Naive thymus-derived CD8-positive, alpha-beta T cell (primary cell): Measurements from ENCODE around the gene GNG13. TPM values are rescaled to one million over a fixed set of nuclear protein-coding genes. Genes with fewer than 3 reads are reported as not detected.

Experiments
- ATAC-seq, 2 donors: fragments of 150-1000 bp; cut with Tn5 transposase in 1 of 2; sonication (Bioruptor Pico), chemical (Tn5 transposase) in 1 of 2; 1 replicate in 1 of 2; 2 replicates in 1 of 2; pipeline ENCODE4 v1.10.0; 2021; ENCODE audit warnings: mild to moderate bottlenecking in 2 of 2, moderate library complexity in 2 of 2
- POLR2A ChIA-PET: fragments of 350-600 bp; sonication (Branson Sonifier 250); formaldehyde crosslinking; loops from one replicate; lab custom pipeline; 2021; ENCODE audit warnings: antibody characterized with exemption; lab: Charles Lee
- DNase-seq, 10 donors: peaks; one replicate each; pipeline versions ENCODE4 v3.0.0 to v3.0.0-alpha.2; 2020 to 2022
- H3K27ac Mint-ChIP-seq, 10 donors: one replicate each; pipeline ENCODE4 v1.8.0; 2020 to 2022; ENCODE audit warnings: mild to moderate bottlenecking in 10 of 10, mixed read lengths in 10 of 10, moderate library complexity in 4 of 10, inconsistent platforms in 1 of 10
- H3K27me3 Mint-ChIP-seq, 5 donors: one replicate each; pipeline ENCODE4 v1.8.0; 2021 to 2022; ENCODE audit warnings: mixed read lengths in 5 of 5
- H3K36me3 Mint-ChIP-seq, 3 donors: one replicate each; pipeline ENCODE4 v1.8.0; 2020 to 2022; ENCODE audit warnings: mixed read lengths in 3 of 3, mild to moderate bottlenecking in 2 of 3, inconsistent platforms in 1 of 3
- H3K4me1 Mint-ChIP-seq, 4 donors: one replicate each; pipeline ENCODE4 v1.8.0; 2021 to 2022; ENCODE audit warnings: mixed read lengths in 4 of 4
- H3K4me3 Mint-ChIP-seq, 10 donors: one replicate each; pipeline ENCODE4 v1.8.0; 2020 to 2022; ENCODE audit warnings: mild to moderate bottlenecking in 10 of 10, mixed read lengths in 10 of 10, moderate library complexity in 6 of 10, inconsistent platforms in 1 of 10
- H3K9me3 Mint-ChIP-seq, 9 donors: one replicate each; pipeline ENCODE4 v1.8.0; 2020 to 2022; ENCODE audit warnings: mixed read lengths in 9 of 9, mild to moderate bottlenecking in 3 of 9, inconsistent platforms in 1 of 9, moderate library complexity in 1 of 9
- polyA plus RNA-seq, 3 donors: library from polyadenylated mRNA; unstranded; fragments of 300-500 nt; fragmentation: Illumina TruSeq; gene quantifications; one replicate each; pipeline ENCODE4 v1.2.3, GENCODE V29; 2021
- total RNA-seq, 8 experiments: library from RNA in 2 of 8; stranded (reverse) in 2 of 8; gene quantifications; one replicate each; pipeline ENCODE4 v1.2.3 and lab custom pipeline; 2021 to 2026

The GNG13 gene
- total and polyA plus RNA-seq, 5 experiments from 2014 or later, result not detected

GRCh38 chr16:765488-765865 is 35.1 kb downstream of the GNG13 start:
- ATAC-seq (no peak), DNase-seq (no peak)
- no peaks in the 10 kb centered on the region for H3K36me3 Mint-ChIP-seq
- no peaks in the 10 kb centered on the region for H3K27me3 Mint-ChIP-seq
- no peak overlapping the region for H3K4me3 Mint-ChIP-seq
- H3K27ac Mint-ChIP-seq, result no peak overlapping the region
- no peaks in the 10 kb centered on the region for H3K4me1 Mint-ChIP-seq
- no peaks in the 10 kb centered on the region for H3K9me3 Mint-ChIP-seq
- POLR2A ChIA-PET, result no interaction called here

- Mint-ChIP-seq H3K9me3 (no peaks in the 10 kb centered on the region), H3K27me3 (no peaks in the 10 kb centered on the region), H3K4me1 (no peaks in the 10 kb centered on the region), H3K4me3 (no peak overlapping the region), H3K27ac (no peak overlapping the region), H3K36me3 (no peaks in the 10 kb centered on the region)
- DNase-seq (peak in 1 of 10 donors; percentile 62), ATAC-seq (no peak)
- POLR2A ChIA-PET, result no interaction called here
Observed at GRCh38 chr16:764848-765487, 35.6 kb downstream of the GNG13 start.

GRCh38 chr16:764184-764750 is 36.3 kb downstream of the GNG13 start:
- ATAC-seq, result no peak
- Mint-ChIP-seq H3K4me1 (no peaks in the 10 kb centered on the region), H3K27ac (no peak overlapping the region), H3K36me3 (no peaks in the 10 kb centered on the region), H3K4me3 (no peak overlapping the region), H3K9me3 (no peaks in the 10 kb centered on the region), H3K27me3 (no peaks in the 10 kb centered on the region)
- POLR2A ChIA-PET, result no interaction called here
- peak in 1 of 10 donors; percentile 48 for DNase-seq

GRCh38 chr16:763369-764183 is 37.0 kb downstream of the GNG13 start:
- DNase-seq, result no peak
- Mint-ChIP-seq H3K27me3 (no peaks in the 10 kb centered on the region), H3K4me3 (no peak overlapping the region), H3K36me3 (no peaks in the 10 kb centered on the region), H3K9me3 (no peaks in the 10 kb centered on the region), H3K4me1 (no peaks in the 10 kb centered on the region), H3K27ac (no peak overlapping the region)
- no peak for ATAC-seq
- POLR2A ChIA-PET, result no interaction called here

- POLR2A ChIA-PET, result no interaction called here
- H3K9me3 Mint-ChIP-seq, result no peaks in the 10 kb centered on the region
- H3K27ac Mint-ChIP-seq, result no peak overlapping the region
- H3K36me3 Mint-ChIP-seq, result no peaks in the 10 kb centered on the region
- ATAC-seq, result no peak
- no peak overlapping the region for H3K4me3 Mint-ChIP-seq
- H3K27me3 Mint-ChIP-seq, result peaks cover 0 to 2% (median 0%) of the 10 kb centered on the region in 5 donors
- DNase-seq, result peak in 1 of 10 donors; percentile 53
- peaks cover 0 to 2% (median under 1%) of the 10 kb centered on the region in 4 donors for H3K4me1 Mint-ChIP-seq
Observed at GRCh38 chr16:762595-763268, 37.8 kb downstream of the GNG13 start.

- DNase-seq (peak in 1 of 10 donors; percentile 52), ATAC-seq (no peak)
- Mint-ChIP-seq H3K4me1 (peaks cover 0 to 6% (median 1%) of the 10 kb centered on the region in 4 donors), H3K36me3 (no peaks in the 10 kb centered on the region), H3K27ac (no peak overlapping the region), H3K9me3 (no peaks in the 10 kb centered on the region), H3K4me3 (no peak overlapping the region), H3K27me3 (peaks cover 0 to 5% (median 0%) of the 10 kb centered on the region in 5 donors)
- POLR2A ChIA-PET, result no interaction called here
Observed at GRCh38 chr16:761625-762513, 38.7 kb downstream of the GNG13 start.

GRCh38 chr16:760545-761343 is 39.8 kb downstream of the GNG13 start, which contains the start of gene MSLN:
Gene MSLN (plus strand): TSS chr16:760734. CDS start chr16:762681, 1,947 bp downstream.
- POLR2A ChIA-PET, result interaction anchor here (0.6 kb wide), 1 partner anchor 1027 kb away, joined by 8 read pairs; no protein-coding TSS in a partner anchor
- no peak for ATAC-seq
- no peaks in the 10 kb centered on the region for H3K36me3 Mint-ChIP-seq

GRCh38 chr16:760065-760464 is 40.5 kb downstream of the GNG13 start:
- Mint-ChIP-seq H3K27me3 (peaks cover 0 to 8% (median 2%) of the 10 kb centered on the region in 5 donors), H3K27ac (no peak overlapping the region), H3K4me3 (no peak overlapping the region), H3K36me3 (no peaks in the 10 kb centered on the region), H3K4me1 (peaks cover 0 to 8% (median 1%) of the 10 kb centered on the region in 4 donors), H3K9me3 (peaks cover 0 to 2% (median 0%) of the 10 kb centered on the region in 9 donors)
- no peak for DNase-seq
- POLR2A ChIA-PET, result no interaction called here
- no peak for ATAC-seq

More at GRCh38 chr16:760545-761343, 39.8 kb downstream of the GNG13 start, which contains the start of gene MSLN:
- peaks cover 0 to 8% (median 2%) of the 10 kb centered on the region in 5 donors for H3K27me3 Mint-ChIP-seq
- H3K9me3 Mint-ChIP-seq, result peaks cover 0 to 2% (median 0%) of the 10 kb centered on the region in 9 donors
- no peak within 1 kb of the TSS for H3K27ac Mint-ChIP-seq
- no peak within 1 kb of the TSS for H3K4me3 Mint-ChIP-seq
- peaks cover 0 to 8% (median 1%) of the 10 kb centered on the region in 4 donors for H3K4me1 Mint-ChIP-seq
- DNase-seq, result no peak

GRCh38 chr16:759110-759910 is 41.2 kb downstream of the GNG13 start:
- Mint-ChIP-seq H3K9me3 (peaks cover 0 to 2% (median 0%) of the 10 kb centered on the region in 9 donors), H3K27me3 (peaks cover 0 to 8% (median 2%) of the 10 kb centered on the region in 5 donors), H3K27ac (no peak overlapping the region), H3K36me3 (no peaks in the 10 kb centered on the region), H3K4me3 (no peak overlapping the region), H3K4me1 (peaks cover 0 to 11% (median 4%) of the 10 kb centered on the region in 4 donors)
- DNase-seq (no peak), ATAC-seq (no peak)
- POLR2A ChIA-PET, result no interaction called here

GRCh38 chr16:756428-756827 is 44.1 kb downstream of the GNG13 start:
- H3K4me1 Mint-ChIP-seq, result peaks cover 0 to 11% (median 4%) of the 10 kb centered on the region in 4 donors

More at GRCh38 chr16:756428-756827, 44.1 kb downstream of the GNG13 start:
- ATAC-seq (no peak), DNase-seq (no peak)
- no peak overlapping the region for H3K4me3 Mint-ChIP-seq
- H3K36me3 Mint-ChIP-seq, result no peaks in the 10 kb centered on the region
- H3K27me3 Mint-ChIP-seq, result peaks cover 0 to 8% (median 2%) of the 10 kb centered on the region in 5 donors
- H3K27ac Mint-ChIP-seq, result no peak overlapping the region
- POLR2A ChIA-PET, result no interaction called here
- H3K9me3 Mint-ChIP-seq, result peaks cover 0 to 2% (median 0%) of the 10 kb centered on the region in 9 donors
